ENCODE measurements around the gene EPHB6.

GRCh38 chr7:142862786-142863400, 8.0 kb downstream of the EPHB6 start:
- TF ChIP-seq CTCF (IDR thresholded peaks at IDR 0.05; ENCODE audit: low read depth, low read length) (no peak), POLR2A (IDR thresholded peaks at IDR 0.05; ENCODE audit: extremely low read depth, insufficient read length) (no peak)

All from NB4 (cell line).